ENCODE measurements around the gene NUDCD3. TPM values are rescaled to one million over a fixed set of nuclear protein-coding genes. Genes with fewer than 3 reads are reported as not detected.

NUDCD3 gene
- total and polyA plus RNA-seq, 4 experiments from 2014 or later = 55.2 to 108 (median 80.9) TPM

DNA sequence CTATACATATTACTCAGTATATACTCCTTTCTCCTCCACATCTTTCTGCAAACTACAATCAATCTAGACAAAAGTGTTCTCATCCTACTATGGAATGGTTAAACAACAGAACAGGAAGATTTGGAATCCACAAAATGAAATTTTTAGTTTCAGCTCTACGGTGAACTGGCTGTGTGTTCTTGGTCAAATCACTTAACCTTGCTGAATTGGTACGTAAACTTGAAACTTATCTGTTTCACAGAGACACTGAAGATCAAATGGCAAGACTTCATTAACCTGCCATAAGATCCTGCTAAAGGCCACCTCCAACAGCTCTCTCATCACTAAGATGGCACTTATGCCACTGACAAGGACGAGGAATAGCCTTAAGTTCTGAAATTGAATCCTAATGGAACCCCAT lies 1.5 kb downstream of the NUDCD3 start:
- POLR2A ChIA-PET (ENCODE audit: partially characterized antibody) = interaction anchor here (0.5 to 3.7 kb wide), 9 partner anchors 9 to 288 kb away, joined by 3 to 37 read pairs (median 13); partner anchors contain the start of genes DDX56, TMED4 and YKT6

DNA sequence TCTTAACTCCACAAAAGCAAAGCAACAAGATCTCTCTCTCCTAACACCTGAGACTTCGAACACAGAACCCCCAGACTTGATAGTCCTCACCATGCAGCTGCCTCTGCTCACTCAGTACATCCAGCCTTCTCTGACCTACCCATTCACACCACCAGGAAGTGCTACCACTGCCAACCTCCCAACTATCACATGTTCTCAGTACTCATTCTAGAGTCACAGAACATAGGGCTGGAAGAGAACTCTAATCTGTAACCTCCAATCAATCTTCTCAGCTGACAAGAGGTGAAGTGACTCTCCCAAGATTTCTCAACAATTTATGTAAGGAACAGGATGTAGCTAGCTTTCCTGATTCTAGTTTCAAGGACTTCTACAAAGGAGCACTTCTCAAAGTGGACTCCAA lies 3.8 kb downstream of the NUDCD3 start:
- H3K27ac ChIP-seq (ENCODE audit: low read depth, low read length) = no peak overlapping the region
- peak overlapping the region in 7 of 8 donors; percentile 37 to 78 (median 67) for H3K4me3 Mint-ChIP-seq
- intact Hi-C loops (cut with micrococcal nuclease) = no loop called here
- H3K27me3 ChIP-seq (ENCODE audit: insufficient read depth, low read length) = no peaks in the 10 kb centered on the region
- H3K4me1 Mint-ChIP-seq = peaks cover 57 to 86% (median 73%) of the 10 kb centered on the region in 4 donors
- no peaks in the 10 kb centered on the region for H3K27me3 Mint-ChIP-seq
- ChIA-PET CTCF (ENCODE audit: partially characterized antibody) (no interaction called here), POLR2A (ENCODE audit: partially characterized antibody) (interaction anchor here (1.7 kb wide), 1 partner anchor 86 kb away, joined by 6 read pairs; the partner anchor contains the start of gene DDX56)
- peaks cover 41 to 65% of the 10 kb centered on the region in 2 donors for H3K36me3 Mint-ChIP-seq
- no peak for DNase-seq
- peaks cover 0 to 4% of the 10 kb centered on the region in 2 donors for H3K9me3 ChIP-seq (ENCODE audit: control insufficient read depth in 1 of 2, low read length in 2 of 2)
- peaks cover 56% of the 10 kb centered on the region for H3K4me1 ChIP-seq (ENCODE audit: insufficient read depth, low read length)
- peak overlapping the region in 5 of 7 donors; percentile 0 to 48 (median 13) for H3K27ac Mint-ChIP-seq
- H3K36me3 ChIP-seq (ENCODE audit: insufficient read depth, low read length) = peaks cover 34% of the 10 kb centered on the region
- peaks cover 0 to 17% (median 15%) of the 10 kb centered on the region in 8 donors for H3K9me3 Mint-ChIP-seq
- H3K4me3 ChIP-seq (ENCODE audit: low read length in 2 of 2) = no peak overlapping the region

More for the DNA sequence above, 1.5 kb downstream of the NUDCD3 start:
- peaks cover 0 to 2% (median 0%) of the 10 kb centered on the region in 8 donors for H3K9me3 Mint-ChIP-seq
- H3K27ac Mint-ChIP-seq = peak overlapping the region; percentile 77 to 98 (median 96)
- peak overlapping the region in 7 of 8 donors; percentile 84 to 99 (median 92) for H3K4me3 Mint-ChIP-seq
- Histone ChIP-seq H3K27ac (ENCODE audit: low read depth, low read length) (peak overlapping the region; percentile 93), H3K4me1 (ENCODE audit: insufficient read depth, low read length) (peaks cover 56% of the 10 kb centered on the region), H3K4me3 (ENCODE audit: low read length in 2 of 2) (peak overlapping the region in 1 of 2 donors; percentile 96), H3K9me3 (ENCODE audit: control insufficient read depth in 1 of 2, low read length in 2 of 2) (no peaks in the 10 kb centered on the region), H3K36me3 (ENCODE audit: insufficient read depth, low read length) (peaks cover 11% of the 10 kb centered on the region), H3K27me3 (ENCODE audit: insufficient read depth, low read length) (no peaks in the 10 kb centered on the region)
- DNase-seq = no peak
- CTCF ChIA-PET (ENCODE audit: partially characterized antibody) = interaction anchor here (1.8 to 2.2 kb wide), 3 partner anchors 9 to 360 kb away, joined by 4 to 11 read pairs (median 7); no protein-coding TSS in a partner anchor
- no peaks in the 10 kb centered on the region for H3K27me3 Mint-ChIP-seq
- H3K36me3 Mint-ChIP-seq = peaks cover 20 to 42% of the 10 kb centered on the region in 2 donors
- intact Hi-C loops (cut with micrococcal nuclease) = no loop called here
- H3K4me1 Mint-ChIP-seq = peaks cover 47 to 68% (median 56%) of the 10 kb centered on the region in 4 donors

DNA sequence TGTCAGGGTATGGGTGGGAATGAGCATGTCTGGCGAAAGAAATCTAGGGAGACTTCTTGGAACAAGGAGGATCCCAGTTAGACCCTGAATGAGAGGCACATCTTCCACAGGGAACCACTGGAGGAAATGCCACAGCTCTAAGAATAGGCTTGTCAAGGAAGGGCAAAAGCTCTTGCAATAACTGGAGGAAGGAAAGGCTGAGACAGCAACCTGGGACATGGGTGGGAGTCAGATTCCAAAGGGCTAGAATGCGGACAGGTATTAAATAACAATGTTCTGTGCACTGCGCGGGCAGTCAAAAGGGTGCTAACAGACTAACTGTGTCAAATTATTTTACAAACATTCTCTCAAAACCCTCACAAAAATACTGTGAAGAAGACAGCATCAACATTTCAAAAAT lies 4.5 kb downstream of the NUDCD3 start:
- POLR2A ChIA-PET (ENCODE audit: partially characterized antibody) = no interaction called here
- Histone ChIP-seq H3K4me3 (ENCODE audit: low read length in 2 of 2) (no peak overlapping the region), H3K36me3 (ENCODE audit: insufficient read depth, low read length) (peaks cover 39% of the 10 kb centered on the region), H3K27ac (ENCODE audit: low read depth, low read length) (no peak overlapping the region), H3K9me3 (ENCODE audit: control insufficient read depth in 1 of 2, low read length in 2 of 2) (peaks cover 0 to 4% of the 10 kb centered on the region in 2 donors), H3K4me1 (ENCODE audit: insufficient read depth, low read length) (peaks cover 51% of the 10 kb centered on the region), H3K27me3 (ENCODE audit: insufficient read depth, low read length) (no peaks in the 10 kb centered on the region)
- H3K27me3 Mint-ChIP-seq = no peaks in the 10 kb centered on the region
- CTCF ChIA-PET (ENCODE audit: partially characterized antibody) = no interaction called here
- peaks cover 45 to 72% of the 10 kb centered on the region in 2 donors for H3K36me3 Mint-ChIP-seq
- intact Hi-C loops (cut with micrococcal nuclease) = no loop called here
- DNase-seq = no peak
- H3K4me1 Mint-ChIP-seq = peaks cover 57 to 87% (median 72%) of the 10 kb centered on the region in 4 donors
- H3K27ac Mint-ChIP-seq = peak overlapping the region in 1 of 7 donors; percentile 66
- H3K9me3 Mint-ChIP-seq = peaks cover 0 to 17% (median 15%) of the 10 kb centered on the region in 8 donors
- H3K4me3 Mint-ChIP-seq = peak overlapping the region in 5 of 8 donors; percentile 6 to 65 (median 58)

DNA sequence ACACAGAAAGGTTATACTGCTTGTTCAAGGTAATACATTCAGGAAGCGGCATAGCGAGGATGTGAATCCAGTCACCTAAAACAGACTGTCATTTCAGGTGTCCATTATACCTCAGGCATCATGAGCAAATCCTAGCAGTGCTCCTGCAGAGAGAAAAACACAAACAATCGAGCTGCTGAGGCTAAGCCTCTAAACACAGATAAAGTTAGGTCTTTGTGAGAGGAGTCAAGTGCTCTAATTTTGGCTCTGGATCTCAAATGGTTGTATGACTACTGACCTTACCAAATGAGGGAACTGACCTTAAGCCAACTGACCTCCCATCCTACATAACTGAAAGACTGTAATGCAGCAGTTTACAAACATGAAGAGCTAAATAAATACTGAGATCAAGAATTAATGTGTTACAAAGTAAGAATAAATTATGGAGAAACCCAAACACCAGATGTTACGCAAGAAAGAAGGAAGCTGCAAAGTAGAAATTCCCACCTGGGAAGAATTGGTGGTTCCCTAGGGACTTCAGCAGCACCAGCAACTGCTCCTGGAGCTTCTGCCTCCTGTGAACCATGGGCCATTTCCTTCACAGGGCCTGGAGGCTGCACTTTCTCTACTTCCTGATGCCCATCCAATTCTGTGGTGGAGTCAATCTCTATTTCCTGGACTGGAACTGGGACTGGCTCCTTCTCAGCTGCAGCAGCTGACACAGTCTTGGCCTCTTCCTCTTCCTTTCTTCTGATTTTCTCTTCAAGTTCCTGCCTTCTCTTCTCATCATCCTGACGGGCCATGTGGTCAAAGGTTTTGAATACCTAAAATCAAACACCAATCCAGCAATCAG lies 5.8 kb downstream of the NUDCD3 start:
- POLR2A ChIA-PET (ENCODE audit: partially characterized antibody) = interaction anchor here (0.9 kb wide), 1 partner anchor 17 kb away, joined by 4 read pairs; no protein-coding TSS in a partner anchor
- Histone ChIP-seq H3K27ac (ENCODE audit: low read depth, low read length) (no peak overlapping the region), H3K27me3 (ENCODE audit: insufficient read depth, low read length) (no peaks in the 10 kb centered on the region), H3K4me3 (ENCODE audit: low read length in 2 of 2) (no peak overlapping the region), H3K36me3 (ENCODE audit: insufficient read depth, low read length) (peaks cover 39% of the 10 kb centered on the region), H3K4me1 (ENCODE audit: insufficient read depth, low read length) (peaks cover 52% of the 10 kb centered on the region), H3K9me3 (ENCODE audit: control insufficient read depth in 1 of 2, low read length in 2 of 2) (peaks cover 0 to 4% of the 10 kb centered on the region in 2 donors)
- Mint-ChIP-seq H3K4me3 (peak overlapping the region in 5 of 8 donors; percentile 4 to 51 (median 21)), H3K9me3 (peaks cover 0 to 17% (median 15%) of the 10 kb centered on the region in 8 donors), H3K4me1 (peaks cover 53 to 81% (median 67%) of the 10 kb centered on the region in 4 donors), H3K27ac (peak overlapping the region in 4 of 7 donors; percentile 5 to 57 (median 38)), H3K36me3 (peaks cover 50 to 76% of the 10 kb centered on the region in 2 donors), H3K27me3 (no peaks in the 10 kb centered on the region)
- DNase-seq = no peak
- intact Hi-C loops (cut with micrococcal nuclease) = no loop called here
- CTCF ChIA-PET (ENCODE audit: partially characterized antibody) = interaction anchor here (1.1 kb wide), 1 partner anchor 244 kb away, joined by 3 read pairs; no protein-coding TSS in a partner anchor

DNA sequence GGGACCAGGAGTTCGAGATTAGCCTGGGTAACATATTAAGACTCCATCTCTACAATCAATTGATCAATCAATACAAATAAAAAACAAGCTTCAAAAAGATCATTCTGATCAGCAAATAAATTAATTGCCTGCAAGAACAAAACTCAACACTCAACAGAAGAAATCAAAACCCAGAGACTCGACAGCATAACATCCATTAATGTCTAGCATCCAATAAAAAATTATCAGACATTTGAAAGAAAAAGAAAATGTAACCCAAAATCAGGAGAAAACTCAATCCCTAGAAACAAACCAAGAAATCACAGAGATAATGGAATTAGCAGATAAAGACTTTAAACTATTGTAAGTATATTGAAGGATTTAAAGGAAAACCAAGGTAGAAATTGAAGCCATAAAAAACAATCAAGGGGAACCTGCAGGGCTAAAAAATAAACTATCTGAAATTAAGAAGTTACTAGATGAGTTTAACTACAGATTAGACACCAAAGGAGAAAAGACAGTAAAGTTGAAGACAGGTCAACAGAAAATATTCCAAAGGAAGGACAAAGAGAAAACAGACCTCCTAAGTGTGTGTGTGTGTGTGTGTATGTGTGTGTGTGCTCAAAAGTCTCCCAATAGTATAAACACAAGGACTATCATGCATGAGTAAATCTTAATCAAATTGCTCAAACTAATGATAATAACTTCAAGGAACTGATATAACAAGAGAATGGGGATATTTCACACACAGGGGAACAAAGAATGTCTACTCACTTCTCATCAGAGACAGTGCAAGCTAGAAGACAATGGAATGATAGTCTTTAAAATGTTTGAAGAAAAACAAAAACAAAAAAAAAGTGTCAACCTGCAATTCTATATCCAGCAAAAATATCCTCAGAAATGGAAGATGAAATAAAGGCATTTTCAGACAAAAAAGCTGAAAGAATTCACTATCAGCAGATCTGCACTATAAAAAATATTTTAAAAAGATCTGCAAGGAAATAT lies 7.7 kb downstream of the NUDCD3 start:
- H3K4me1 ChIP-seq (ENCODE audit: insufficient read depth, low read length) = peaks cover 39% of the 10 kb centered on the region
- H3K27ac Mint-ChIP-seq = peak overlapping the region in 2 of 7 donors; percentile 27 to 84
- peaks cover 0 to 17% (median 15%) of the 10 kb centered on the region in 8 donors for H3K9me3 Mint-ChIP-seq
- intact Hi-C loops (cut with micrococcal nuclease) = no loop called here
- H3K27ac ChIP-seq (ENCODE audit: low read depth, low read length) = no peak overlapping the region
- POLR2A ChIA-PET (ENCODE audit: partially characterized antibody) = no interaction called here
- H3K4me3 ChIP-seq (ENCODE audit: low read length in 2 of 2) = no peak overlapping the region
- peaks cover 46% of the 10 kb centered on the region for H3K36me3 ChIP-seq (ENCODE audit: insufficient read depth, low read length)
- no peaks in the 10 kb centered on the region for H3K27me3 Mint-ChIP-seq
- H3K4me1 Mint-ChIP-seq = peaks cover 44 to 70% (median 54%) of the 10 kb centered on the region in 4 donors
- no peak for DNase-seq
- H3K27me3 ChIP-seq (ENCODE audit: insufficient read depth, low read length) = no peaks in the 10 kb centered on the region
- CTCF ChIA-PET (ENCODE audit: partially characterized antibody) = interaction anchor here (1.0 kb wide), 1 partner anchor 242 kb away, joined by 3 read pairs; no protein-coding TSS in a partner anchor
- peaks cover 0 to 4% of the 10 kb centered on the region in 2 donors for H3K9me3 ChIP-seq (ENCODE audit: control insufficient read depth in 1 of 2, low read length in 2 of 2)
- peaks cover 60 to 80% of the 10 kb centered on the region in 2 donors for H3K36me3 Mint-ChIP-seq
- H3K4me3 Mint-ChIP-seq = peak overlapping the region in 2 of 8 donors; percentile 10 to 29

DNA sequence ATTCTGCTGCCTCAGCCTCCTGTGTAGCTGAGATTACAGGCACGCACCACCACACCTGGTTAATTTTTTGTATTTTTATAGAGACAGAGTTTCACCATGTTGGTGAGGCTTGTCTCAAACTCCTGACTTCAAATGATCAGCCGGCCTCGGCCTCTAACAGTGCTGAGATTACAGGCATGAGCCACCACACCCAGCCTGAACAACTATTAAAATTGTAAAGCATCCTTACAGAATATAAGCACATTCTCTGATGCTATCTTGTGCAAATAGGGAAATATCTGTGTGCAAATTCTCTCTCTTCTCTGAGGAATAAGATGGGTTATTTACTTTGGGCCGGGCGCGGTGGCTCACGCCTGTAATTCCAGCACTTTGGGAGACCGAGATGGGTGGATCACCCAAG lies 12.5 kb downstream of the NUDCD3 start:
- no peak overlapping the region for H3K4me3 Mint-ChIP-seq
- no peak for DNase-seq
- no peak overlapping the region for H3K27ac Mint-ChIP-seq
- intact Hi-C loops (cut with micrococcal nuclease) = loop anchor here (1.0 to 5.0 kb wide), 3 partner anchors 237 to 456 kb away; no protein-coding TSS in a partner anchor
- Histone ChIP-seq H3K27ac (ENCODE audit: low read depth, low read length) (no peak overlapping the region), H3K36me3 (ENCODE audit: insufficient read depth, low read length) (peaks cover 43% of the 10 kb centered on the region), H3K4me3 (ENCODE audit: low read length in 2 of 2) (no peak overlapping the region), H3K27me3 (ENCODE audit: insufficient read depth, low read length) (no peaks in the 10 kb centered on the region), H3K9me3 (ENCODE audit: control insufficient read depth in 1 of 2, low read length in 2 of 2) (no peaks in the 10 kb centered on the region), H3K4me1 (ENCODE audit: insufficient read depth, low read length) (peaks cover 19% of the 10 kb centered on the region)
- peaks cover 60 to 80% of the 10 kb centered on the region in 2 donors for H3K36me3 Mint-ChIP-seq
- CTCF ChIA-PET (ENCODE audit: partially characterized antibody) = interaction anchor here (0.7 to 1.8 kb wide), 6 partner anchors 13 to 277 kb away, joined by 3 to 7 read pairs (median 3); partner anchors contain the start of genes NUDCD3 and YKT6
- peaks cover 32 to 61% (median 38%) of the 10 kb centered on the region in 4 donors for H3K4me1 Mint-ChIP-seq
- peaks cover 0 to 9% (median 7%) of the 10 kb centered on the region in 8 donors for H3K9me3 Mint-ChIP-seq
- no peaks in the 10 kb centered on the region for H3K27me3 Mint-ChIP-seq
- POLR2A ChIA-PET (ENCODE audit: partially characterized antibody) = interaction anchor here (0.6 kb wide), 1 partner anchor 37 kb away, joined by 3 read pairs; no protein-coding TSS in a partner anchor
